HepG2 (cell line): ENCODE data around the gene SLC35G2. TPM values are rescaled to one million over a fixed set of nuclear protein-coding genes. Genes with fewer than 3 reads are reported as not detected.

Experiments
- ATAC-seq: fragments of 200-7000 bp; cut with Tn5 transposase; 3 replicates; pipeline ENCODE4 v1.9.1; 2020; ENCODE audit warnings: mild to moderate bottlenecking, moderate library complexity
- BruUV-seq: library from RNA; stranded (reverse); fragments of 400-500 nt; replicated peaks from 2 replicates; lab custom pipeline; 2021; lab: Mats Ljungman, UMichigan
- CTCF ChIA-PET: fragments of 300-600 bp; formaldehyde crosslinking; extraction: SDS; loops from one replicate; lab custom pipeline; 2021; ENCODE audit warnings: low total read pairs, inconsistent platforms, low intra/inter-chr PET ratio; lab: Yijun Ruan, JAX
- POLR2A ChIA-PET: fragments of 350-600 bp; sonication (Branson Sonifier 250); formaldehyde crosslinking; loops from one replicate; lab custom pipeline; 2020; ENCODE audit warnings: antibody characterized with exemption, inconsistent platforms; lab: Yijun Ruan, JAX
- DNase-seq: peaks from one replicate; pipeline ENCODE4 v3.0.0-alpha.2; 2015; ENCODE audit warnings: low spot score
- FAIRE-seq: peaks from 3 replicates; lab custom pipeline; 2011; peaks lifted over from hg19 to GRCh38; lab: Jason Lieb, UNC
- H2AFZ ChIP-seq: one replicate; pipeline ENCODE4 v1.6.1; 2011; ENCODE audit warnings: low read length, inconsistent platforms
- H3K27ac ChIP-seq: fragments of 300-600 bp; 3 replicates; pipeline ENCODE4 v1.8.0; 2011; ENCODE audit warnings: mixed run types, mild to moderate bottlenecking, mixed read lengths, low read length, inconsistent platforms; ENCODE audit not compliant: insufficient read depth; ENCODE audit errors: extremely low read length
- H3K27me3 ChIP-seq, 2 experiments: fragments of 200-600 bp in 1 of 2; 2 replicates in 1 of 2; 3 replicates in 1 of 2; pipeline versions ENCODE4 v1.6.0 to v1.8.0; 2011; ENCODE audit warnings: low read length in 2 of 2, mild to moderate bottlenecking in 2 of 2, moderate library complexity in 2 of 2, inconsistent platforms in 1 of 2; ENCODE audit not compliant: insufficient read depth in 2 of 2, control insufficient read depth in 1 of 2
- H3K36me3 ChIP-seq, 2 experiments: fragments of 200-600 bp in 1 of 2; replicated peaks in 1 of 2; 2 replicates in 1 of 2; 3 replicates in 1 of 2; pipeline versions ENCODE4 v1.5.1 to v1.8.0; 2011; ENCODE audit warnings: low read length in 2 of 2, inconsistent platforms in 1 of 2; ENCODE audit not compliant: insufficient read depth in 2 of 2, control insufficient read depth in 1 of 2
- H3K4me1 ChIP-seq: 2 replicates; pipeline ENCODE4 v1.5.1; 2012; ENCODE audit warnings: low read length, inconsistent platforms; ENCODE audit not compliant: insufficient read depth
- H3K4me2 ChIP-seq: 2 replicates; pipeline ENCODE4 v1.6.0; 2011; ENCODE audit warnings: low read depth, low read length, inconsistent platforms
- H3K4me3 ChIP-seq, 3 experiments: fragments of 200-600 bp in 1 of 3; sonication (generic), shearing (Covaris generic) in 1 of 3; replicated peaks in 1 of 3; 2 replicates each; pipeline ENCODE4 v1.5.1; 2011 to 2016; ENCODE audit warnings: low read length in 3 of 3, inconsistent platforms in 2 of 3, low read depth in 2 of 3, mild to moderate bottlenecking in 2 of 3, control low read depth in 1 of 3, mixed read lengths in 1 of 3; ENCODE audit not compliant: insufficient read depth in 1 of 3
- H3K79me2 ChIP-seq: one replicate; pipeline ENCODE4 v1.6.1; 2011; ENCODE audit warnings: low read length, inconsistent platforms; ENCODE audit not compliant: insufficient read depth
- H3K9ac ChIP-seq: 2 replicates; pipeline ENCODE4 v1.6.0; 2011; ENCODE audit warnings: mild to moderate bottlenecking, low read depth, low read length, inconsistent platforms; ENCODE audit not compliant: insufficient read depth
- H3K9me3 ChIP-seq: 2 replicates; pipeline ENCODE4 v1.5.1; 2012; ENCODE audit warnings: mild to moderate bottlenecking, low read length
- H4K20me1 ChIP-seq: 2 replicates; pipeline ENCODE4 v1.6.0; 2011; ENCODE audit warnings: inconsistent platforms, mild to moderate bottlenecking, low read length, moderate library complexity; ENCODE audit not compliant: insufficient read depth
- AFF4 ChIP-seq: sonication (generic); formaldehyde crosslinking; IDR thresholded peaks from 2 replicates; pipeline ENCODE4 v1.4.0; 2020; ENCODE audit warnings: missing genetic modification reagents
- ARID4A ChIP-seq: sonication (generic); formaldehyde crosslinking; IDR thresholded peaks from 2 replicates; pipeline ENCODE4 v1.5.0; 2020; ENCODE audit warnings: mild to moderate bottlenecking, missing genetic modification reagents, borderline replicate concordance
- ASH2L ChIP-seq: fragments of 300-600, 200-600 bp; sonication (generic); IDR thresholded peaks from 2 replicates; pipeline ENCODE4 v1.7.0; 2017; ENCODE audit warnings: low read depth, mild to moderate bottlenecking, moderate library complexity, mixed read lengths, low read length; ENCODE audit not compliant: insufficient read length
- CREBL2 ChIP-seq: sonication (generic); formaldehyde crosslinking; IDR thresholded peaks from 2 replicates; pipeline ENCODE4 v1.8.1; 2023; ENCODE audit warnings: missing genetic modification reagents, mild to moderate bottlenecking, borderline replicate concordance
- EZH2 ChIP-seq: conservative IDR thresholded peaks from 2 replicates; pipeline ENCODE4 v1.6.1; 2012; ENCODE audit warnings: mild to moderate bottlenecking, low read depth, low read length, moderate library complexity
- GLMP ChIP-seq: sonication (generic); formaldehyde crosslinking; IDR thresholded peaks from 2 replicates; pipeline ENCODE4 v1.9.0; 2021; ENCODE audit warnings: missing genetic modification reagents, mild to moderate bottlenecking, borderline replicate concordance
- MAFF ChIP-seq: IDR thresholded peaks from 2 replicates; pipeline ENCODE4 v1.6.1; 2011; ENCODE audit warnings: low read depth, low read length, improper control_type of control experiment
- SNAI1 ChIP-seq: sonication (generic); formaldehyde crosslinking; IDR thresholded peaks from 2 replicates; pipeline ENCODE4 v1.5.0; 2020; ENCODE audit warnings: mild to moderate bottlenecking, missing genetic modification reagents, borderline replicate concordance
- SUZ12 ChIP-seq: fragments of 150-350 bp; IDR thresholded peaks from 2 replicates; pipeline ENCODE4 v1.6.1; 2014; ENCODE audit warnings: low read depth, low read length
- ZFP36L2 ChIP-seq: sonication (generic); formaldehyde crosslinking; IDR thresholded peaks from 2 replicates; pipeline ENCODE4 v1.4.0; 2020; ENCODE audit warnings: missing genetic modification reagents
- ZNF281 ChIP-seq: sonication (generic); formaldehyde crosslinking; IDR thresholded peaks from 2 replicates; pipeline ENCODE4 v1.4.0; 2020; ENCODE audit warnings: missing genetic modification reagents, borderline replicate concordance
- ZSCAN12 ChIP-seq: sonication (generic); formaldehyde crosslinking; IDR thresholded peaks from 2 replicates; pipeline ENCODE4 v1.9.0; 2021; ENCODE audit warnings: mild to moderate bottlenecking, missing genetic modification reagents
- WGBS: methylation state at CpG from one replicate; pipeline ENCODE4 v1.1.6; 2017; ENCODE audit warnings: low lambda C conversion rate; 5-methylcytosine and 5-hydroxymethylcytosine counted together
- in situ Hi-C: cut with HindIII; loops from 2 replicates; pipeline ENCODE4 v1.10.0; 2017; ENCODE audit warnings: low pct_unique_long_range_greater_than_20kb; ENCODE audit not compliant: extremely low pct_ligation_motif_present
- intact Hi-C: fragments of 100-400 bp; cut with micrococcal nuclease; formaldehyde crosslinking; loops from one replicate; pipeline ENCODE4 v1.10.0; 2022; ENCODE audit not compliant: unreplicated experiment
- polyA plus RNA-seq, 8 experiments: library from polyadenylated mRNA; depleted of rRNA in 3 of 8; stranded (reverse) in 7 of 8; unstranded in 1 of 8; fragments of >200 nt; fragmentation: Illumina TruSeq in 4 of 8; extraction: Trizol in 4 of 8; gene quantifications; 2 replicates each; pipeline versions ENCODE4 v1.2.1 to v1.2.3, GENCODE V29; 2011 to 2016; ENCODE audit warnings: low read depth in 4 of 8, missing spikeins in 1 of 8, mixed read lengths in 1 of 8; ENCODE audit not compliant: insufficient read depth in 1 of 8
- total RNA-seq, 5 experiments: library from RNA; depleted of rRNA; stranded (reverse); fragments of >200 nt; fragmentation: Illumina TruSeq; extraction: Trizol; gene quantifications; 2 replicates each; pipeline ENCODE4 v1.2.3, GENCODE V29; 2016; ENCODE audit warnings: low read depth in 1 of 5

SLC35G2 gene
- total and polyA plus RNA-seq, 2 of the 13 experiments (the other 11 are each of a cell fraction or from before 2014, with no cell fraction given), result 7.6 to 10.3 TPM

GRCh38 chr3:136898549-136898948 lies 79.6 kb downstream of the SLC35G2 start:
- no peak overlapping the region for H3K9ac ChIP-seq
- intact Hi-C loops, result no loop called here
- no peaks in the 10 kb centered on the region; a peak in 1 of 5 replicates for H3K36me3 ChIP-seq
- no peak for TF ChIP-seq SNAI1 (CRISPR knock-in tag)
- TF ChIP-seq EZH2, result no peak
- TF ChIP-seq GLMP (CRISPR knock-in tag), result no peak
- no peak for TF ChIP-seq ARID4A
- no peak for TF ChIP-seq CREBL2
- no peak for TF ChIP-seq ZSCAN12 (CRISPR knock-in tag)
- no peak for TF ChIP-seq ZFP36L2 (CRISPR knock-in tag)
- no peak for TF ChIP-seq SUZ12
- no peak for TF ChIP-seq MAFF
- no peak for TF ChIP-seq ZNF281 (CRISPR knock-in tag)
- TF ChIP-seq ASH2L, result no peak
- no peak for TF ChIP-seq AFF4 (CRISPR knock-in tag)

More at GRCh38 chr3:136898549-136898948, 79.6 kb downstream of the SLC35G2 start:
- in situ Hi-C loops, result no loop called here
- H3K4me3 ChIP-seq, result no peak overlapping the region
- ChIA-PET POLR2A (no interaction called here), CTCF (no interaction called here)
- DNase-seq (no peak), FAIRE-seq (no peak), ATAC-seq (no peak)
- no TSS peak for BruUV-seq
- peaks cover 78% of the 10 kb centered on the region for H3K79me2 ChIP-seq
- H3K27me3 ChIP-seq, result no peaks in the 10 kb centered on the region
- 96% methylated on average over 4 of the region's 4 CpGs for WGBS
- H3K4me1 ChIP-seq, result peaks cover 21% of the 10 kb centered on the region
- no peak overlapping the region for H3K27ac ChIP-seq
- H3K9me3 ChIP-seq, result peaks cover 3% of the 10 kb centered on the region
- H3K4me2 ChIP-seq, result no peak overlapping the region
- peaks cover 7% of the 10 kb centered on the region; the same call in 1 of the 2 replicates for H4K20me1 ChIP-seq
- no peak overlapping the region for H2AFZ ChIP-seq
